Measurements from ENCODE around the gene NOP53.

DNA sequence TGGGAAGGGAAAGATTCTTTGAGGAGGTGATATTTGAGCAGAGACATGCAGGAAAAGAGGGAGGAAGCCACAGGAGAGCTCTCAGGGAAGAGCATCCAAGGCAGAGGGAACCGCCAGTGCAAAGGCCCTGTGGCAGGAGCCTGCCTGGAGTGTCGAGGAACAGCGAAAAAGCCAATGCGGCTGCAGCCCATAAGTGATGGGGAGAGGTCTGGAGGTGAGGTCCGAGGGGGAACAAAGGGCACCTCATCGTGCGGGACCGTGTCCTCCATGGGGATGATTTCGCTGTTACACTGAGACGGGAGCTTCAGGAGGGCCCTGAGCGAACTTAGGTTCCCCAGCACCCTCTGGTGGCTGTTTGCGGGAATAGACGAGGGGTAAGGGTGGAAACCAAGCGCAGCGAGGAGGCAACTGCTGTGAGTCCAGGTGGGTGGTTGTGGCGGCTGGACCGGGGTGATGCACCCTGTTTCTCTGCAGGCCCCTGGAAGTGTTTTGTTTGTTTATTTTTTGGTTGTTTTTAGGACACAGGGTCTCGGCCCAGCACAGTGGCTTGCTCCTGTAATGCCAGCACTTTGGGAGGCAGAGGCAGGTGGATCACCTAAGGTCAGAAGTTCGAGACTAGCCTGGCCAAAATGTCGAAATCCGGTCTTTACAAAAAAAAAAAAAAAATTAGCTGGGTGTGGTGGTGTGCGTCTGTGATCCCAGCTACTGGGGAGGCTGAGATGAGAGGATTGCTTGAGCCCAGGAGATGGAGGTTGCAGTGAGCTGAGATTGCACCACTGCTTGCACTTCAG lies 38.0 kb upstream of the NOP53 start:
- TF ChIP-seq POLR2AphosphoS5 (IDR thresholded peaks at IDR 0.05; ENCODE audit: borderline replicate concordance, low read depth, low read length) = no peak
- no peak for TF ChIP-seq FOXP2 (optimal IDR thresholded peaks at IDR 0.05; ENCODE audit: control extremely low read depth, extremely low read length, insufficient read depth)

All from SK-N-MC (cell line).